Hematopoietic multipotent progenitor cell treated with erythropoietin and hydrocortisone succinate and interleukin-3 and kit ligand, for 8 days (in vitro differentiated cells): Measurements from ENCODE around the gene AMBRA1.
"Not testable (repeated sequence)": the region's sequence is repeated elsewhere in the genome, so short reads cannot be mapped to it uniquely, and the experiment has no call there.

Experiments used
- DNase-seq: peaks from one replicate; pipeline ENCODE4 v3.0.0-alpha.2; 2015

The AMBRA1 gene

DNA sequence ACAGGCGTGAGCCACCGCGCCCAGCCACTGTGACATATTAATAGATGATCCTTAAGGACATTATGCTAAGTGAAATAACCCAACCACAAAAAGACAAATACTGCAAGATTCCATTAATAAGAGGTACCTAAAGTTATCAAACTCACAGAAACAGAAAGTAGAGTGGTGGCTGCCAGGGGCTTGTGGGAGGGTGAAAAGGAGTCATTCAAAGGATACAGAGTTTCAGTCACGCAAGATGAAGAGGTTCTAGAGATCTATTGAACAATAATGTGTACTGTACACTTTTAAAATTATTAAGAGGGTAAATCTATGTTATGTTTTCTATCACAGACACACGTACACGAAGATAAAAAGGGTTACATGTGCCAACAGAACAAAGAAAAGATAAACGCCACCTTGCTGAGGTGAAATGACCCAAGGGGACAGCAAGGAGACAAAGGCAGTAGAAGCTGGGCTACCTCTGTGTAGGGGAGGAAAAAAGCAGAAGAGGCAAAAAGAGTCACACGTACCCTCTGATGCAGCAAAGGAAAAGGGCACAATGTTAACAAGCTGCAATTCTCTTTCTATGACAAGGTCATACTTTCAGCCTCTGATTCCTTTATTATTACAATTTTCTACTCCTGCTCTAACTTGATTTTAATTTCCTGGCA lies 65.3 kb downstream of the AMBRA1 start:
- DNase-seq = no peak

DNA sequence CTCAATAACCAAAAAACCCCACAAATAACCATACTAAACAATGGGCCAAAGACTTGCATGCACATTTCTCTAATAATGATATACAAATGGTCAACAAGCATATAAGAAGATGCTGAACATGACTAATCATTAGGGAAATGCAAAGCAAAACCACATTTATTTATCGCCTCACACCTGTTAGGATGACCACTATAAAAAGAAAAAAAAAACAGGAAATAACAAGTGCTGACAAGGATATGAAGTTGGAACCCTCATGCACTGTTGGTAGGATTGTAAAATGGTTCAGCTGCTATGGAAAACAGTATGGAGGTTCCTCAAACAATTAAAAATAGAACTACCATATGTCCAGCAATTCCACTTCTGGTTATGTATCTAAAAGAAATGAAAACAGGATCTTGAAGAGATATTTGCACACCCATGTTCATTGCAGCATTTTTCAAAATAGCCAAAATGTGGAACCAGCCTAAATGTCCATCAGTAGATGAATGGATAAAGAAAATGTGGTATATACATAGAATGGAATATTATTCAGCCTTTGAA lies 66.2 kb downstream of the AMBRA1 start:
- DNase-seq = peak; percentile 14

DNA sequence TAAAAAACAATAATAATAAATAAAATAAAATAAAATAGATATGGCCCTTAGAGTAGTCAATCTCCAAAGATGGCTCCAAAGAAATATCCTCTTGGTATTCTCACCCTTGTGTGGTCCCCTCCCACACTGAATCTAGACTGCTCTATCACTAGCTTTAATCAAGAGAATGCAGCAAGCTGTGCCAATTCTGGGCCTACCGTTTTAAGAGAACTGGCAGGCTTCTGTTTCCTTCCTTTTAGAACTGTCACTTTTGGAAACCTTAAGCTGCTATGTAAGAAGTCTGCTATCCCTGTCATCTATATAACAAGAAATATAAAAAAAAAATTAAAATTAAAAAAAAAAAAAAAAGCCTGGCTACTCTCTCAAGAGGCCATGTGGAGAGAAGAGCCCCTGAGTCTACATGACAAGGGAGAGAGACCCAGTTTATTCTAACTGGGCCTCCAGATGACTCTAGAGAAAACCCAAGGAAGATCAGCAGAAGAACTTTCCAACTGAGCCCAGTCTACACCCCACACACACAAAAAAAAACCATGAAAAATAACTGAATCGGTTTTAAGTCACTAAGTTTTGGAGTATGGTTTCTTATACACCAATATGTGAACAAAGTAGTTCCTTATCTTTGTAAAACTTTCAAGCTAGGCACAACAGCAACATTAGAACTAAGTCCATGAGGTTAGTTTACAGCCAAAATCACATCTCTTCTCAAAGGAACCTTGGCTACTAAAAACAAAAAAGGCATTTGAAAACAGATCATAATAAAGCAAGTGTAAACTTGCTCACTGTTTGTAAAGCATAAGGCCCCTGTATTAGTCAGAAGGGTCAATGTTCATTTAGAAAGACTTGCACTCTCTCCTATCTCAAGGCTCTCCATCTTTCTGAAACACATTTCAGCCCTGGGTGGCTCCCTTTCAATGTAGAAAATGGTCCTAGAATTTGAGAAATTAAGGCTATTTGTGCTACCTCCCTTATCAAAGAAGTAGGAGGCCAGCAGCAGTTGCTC lies 67.3 kb downstream of the AMBRA1 start:
- DNase-seq = peak; percentile 35

DNA sequence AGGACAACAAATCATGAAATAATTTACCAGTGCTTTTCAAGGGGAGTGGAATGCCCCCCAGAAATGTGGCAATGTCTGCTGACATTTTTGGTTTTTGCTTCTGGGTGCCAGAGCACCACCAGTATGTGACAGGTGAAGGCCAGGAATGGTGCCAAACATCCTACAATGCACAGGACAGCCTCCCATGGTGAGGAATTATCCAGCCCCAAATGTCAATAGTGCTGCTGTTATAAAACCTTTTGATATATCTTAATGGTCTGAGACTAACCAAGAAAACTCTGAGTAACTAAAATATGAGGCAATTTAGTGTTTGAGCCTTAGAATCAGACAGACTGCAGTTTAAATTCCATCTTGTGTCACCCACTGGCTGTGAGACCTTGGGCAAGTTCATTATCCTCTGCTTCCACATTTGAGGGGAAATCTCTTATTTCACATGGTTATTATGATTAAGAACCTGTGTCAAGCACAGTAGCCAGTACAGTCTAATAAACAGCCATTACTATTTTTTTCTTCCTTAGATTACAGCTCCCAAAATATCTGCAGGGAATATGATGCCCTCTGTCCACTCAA lies 69.5 kb downstream of the AMBRA1 start:
- DNase-seq = no peak

DNA sequence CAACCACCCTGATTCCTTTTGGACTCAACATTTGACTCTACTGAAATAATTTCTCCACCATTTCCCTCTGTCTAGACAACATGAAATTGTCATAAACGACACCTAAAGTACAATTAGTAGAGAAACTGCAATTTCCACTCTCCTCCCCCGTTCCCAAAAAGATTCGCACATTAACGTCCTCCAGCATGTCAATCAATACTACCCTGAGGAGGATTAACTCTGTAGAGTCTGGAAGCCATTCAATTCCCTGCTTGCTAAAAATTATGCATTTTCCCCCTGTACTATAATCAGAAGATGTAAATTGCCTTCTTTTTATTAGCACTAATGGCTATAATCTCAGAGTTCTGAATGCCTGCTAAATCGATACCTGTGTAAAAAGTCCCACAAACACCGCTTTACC lies 70.5 kb downstream of the AMBRA1 start:
- DNase-seq = no peak

DNA sequence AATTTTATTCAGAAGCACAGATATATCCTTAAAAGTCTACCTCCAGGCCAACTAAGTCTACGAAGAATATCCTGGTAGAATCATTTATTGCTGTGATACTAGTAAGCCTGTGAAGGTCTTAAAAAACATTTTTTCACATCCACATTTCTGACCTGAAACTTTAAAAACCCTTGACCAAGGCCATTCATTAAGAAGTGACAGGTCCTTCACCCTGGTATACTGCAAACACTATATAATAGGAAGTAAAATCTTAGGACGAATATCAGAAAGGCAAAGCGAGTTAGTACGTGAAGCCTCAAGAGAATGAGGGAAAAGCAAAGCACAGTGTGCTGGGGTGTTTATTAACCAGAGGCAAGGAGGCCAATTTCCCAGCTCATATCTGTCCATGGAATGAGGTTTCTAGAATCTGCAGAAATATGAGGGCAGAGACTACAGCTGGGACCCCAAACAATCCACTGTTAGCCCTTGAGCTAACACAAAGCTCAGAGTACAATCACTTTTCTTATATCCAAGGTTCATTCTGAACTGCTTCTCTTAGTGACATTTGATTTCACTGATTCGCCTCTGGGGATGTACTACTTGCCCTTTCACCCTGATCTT lies 71.0 kb downstream of the AMBRA1 start:
- no peak for DNase-seq

DNA sequence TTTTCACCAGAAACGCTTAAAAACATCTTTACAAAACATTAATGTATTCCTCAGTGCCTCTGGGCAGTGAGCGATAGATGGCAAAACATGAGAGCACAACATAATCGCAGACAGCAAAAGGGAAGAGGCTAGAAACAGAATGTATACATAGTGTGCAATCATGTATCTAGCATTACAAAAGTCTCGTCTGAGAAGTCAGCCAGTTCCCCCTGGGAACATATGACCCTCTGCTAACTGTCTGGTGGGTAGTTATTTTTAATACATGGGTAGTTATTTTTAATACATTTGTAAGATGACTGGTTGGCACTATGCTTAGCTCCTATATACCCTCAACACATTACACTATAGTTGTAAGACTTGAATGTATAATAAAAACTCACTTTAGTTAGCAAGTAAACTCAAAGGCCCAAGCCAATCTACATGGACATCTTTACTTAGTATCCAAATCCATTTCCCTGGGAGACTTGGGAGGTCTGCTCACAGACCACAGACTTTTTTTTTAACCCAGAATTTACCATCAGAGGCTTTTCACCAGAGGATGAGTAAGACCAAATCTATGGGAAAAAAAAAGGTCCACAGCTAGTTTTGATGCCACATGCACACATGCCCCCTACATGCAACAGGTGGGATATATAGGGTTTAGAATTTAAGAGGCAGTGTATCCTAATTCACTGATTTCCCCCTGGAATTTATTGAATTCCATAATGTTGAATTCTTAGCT lies 71.7 kb downstream of the AMBRA1 start:
- DNase-seq = no peak

DNA sequence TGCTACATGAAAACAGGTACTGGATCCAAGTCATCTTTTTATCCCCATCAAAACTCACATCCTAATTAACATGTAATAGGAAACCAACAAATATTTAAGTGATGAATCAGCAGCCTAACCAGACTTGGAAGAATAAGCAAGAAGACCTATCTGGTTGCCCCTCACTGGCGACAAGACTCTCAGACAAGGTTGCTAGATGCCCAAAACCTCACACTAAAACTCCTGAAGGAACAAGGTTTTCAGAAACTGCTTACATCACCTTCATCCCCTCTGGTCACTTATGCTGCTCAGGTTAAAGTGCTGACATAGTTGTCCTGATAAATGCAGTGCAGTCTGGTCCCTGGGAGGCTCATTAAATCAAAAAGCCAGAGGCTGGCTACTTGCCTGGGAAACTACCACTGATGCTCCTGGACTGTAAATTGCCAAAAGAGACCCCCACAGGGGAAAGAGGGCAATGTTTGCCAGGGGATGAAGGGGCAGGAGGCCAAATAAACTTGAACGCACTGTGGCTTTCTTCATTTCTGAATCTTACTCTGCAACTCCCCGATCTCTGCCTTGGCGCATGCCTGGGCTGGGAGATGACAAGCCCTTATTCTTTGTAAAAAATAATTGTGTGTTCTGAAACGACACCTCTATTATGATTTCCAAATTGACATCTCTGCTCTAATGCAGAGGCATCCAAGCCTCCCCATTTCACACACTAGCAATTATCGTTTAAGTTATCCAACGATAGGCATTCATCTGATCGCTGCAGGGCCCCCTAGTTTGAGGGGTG lies 72.7 kb downstream of the AMBRA1 start:
- DNase-seq = no peak

DNA sequence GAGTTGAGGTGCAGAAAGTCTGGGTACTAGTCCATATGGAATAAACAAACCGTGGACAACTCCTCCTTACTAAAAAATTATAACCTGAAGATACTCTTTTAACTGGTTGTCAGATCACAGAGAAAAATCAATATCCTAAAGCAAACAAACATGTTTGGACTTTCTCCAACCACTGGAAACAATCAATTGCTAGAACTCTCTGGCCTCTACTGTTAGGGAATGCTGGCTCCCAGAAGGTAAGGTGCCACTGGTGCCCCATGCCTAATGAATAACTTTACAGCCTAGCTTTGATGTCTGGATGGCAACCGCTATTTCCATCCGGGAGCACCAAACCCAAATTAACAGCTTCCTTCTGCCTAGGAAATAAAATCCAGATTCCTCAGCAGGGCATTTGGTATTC lies 74.5 kb downstream of the AMBRA1 start:
- DNase-seq = no peak

DNA sequence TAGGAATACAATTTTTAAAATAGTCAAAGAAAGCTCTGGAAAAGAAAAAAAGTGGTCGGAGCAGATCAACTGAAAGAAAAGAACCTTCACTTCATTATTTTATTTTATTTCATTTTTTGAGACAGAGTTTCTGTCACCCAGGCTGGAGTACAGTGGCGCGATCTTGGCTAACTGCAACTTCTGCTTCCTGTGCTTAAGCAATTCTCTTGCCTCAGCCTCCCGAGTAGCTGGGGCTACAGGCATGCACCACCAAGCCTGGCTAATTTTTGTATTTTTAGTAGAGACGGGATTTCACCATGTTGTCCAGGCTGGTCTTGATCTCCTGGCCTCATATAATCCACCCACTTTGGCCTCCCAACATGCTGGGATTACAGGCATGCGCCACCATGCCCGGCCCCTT lies 74.9 kb downstream of the AMBRA1 start:
- DNase-seq = not testable (repeated sequence)

DNA sequence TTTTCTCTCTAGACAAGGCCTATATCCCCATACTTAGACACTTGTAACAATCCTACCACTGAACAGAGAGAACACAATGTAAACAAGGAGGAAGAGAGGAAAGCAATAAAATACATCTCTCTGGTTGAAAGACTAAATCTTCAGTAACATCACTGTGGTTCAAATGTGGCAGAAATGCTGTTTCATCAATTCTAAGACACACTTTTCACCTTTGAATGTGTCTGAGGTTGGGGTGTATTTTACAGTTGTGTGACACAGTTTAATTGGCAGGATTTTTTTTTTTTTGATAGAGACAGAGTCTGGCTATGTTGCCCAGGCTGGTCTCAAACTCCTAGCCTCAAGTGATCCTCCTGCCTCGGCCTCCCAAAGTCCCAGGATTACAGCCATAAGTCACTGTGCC lies 79.5 kb downstream of the AMBRA1 start:
- no peak for DNase-seq

DNA sequence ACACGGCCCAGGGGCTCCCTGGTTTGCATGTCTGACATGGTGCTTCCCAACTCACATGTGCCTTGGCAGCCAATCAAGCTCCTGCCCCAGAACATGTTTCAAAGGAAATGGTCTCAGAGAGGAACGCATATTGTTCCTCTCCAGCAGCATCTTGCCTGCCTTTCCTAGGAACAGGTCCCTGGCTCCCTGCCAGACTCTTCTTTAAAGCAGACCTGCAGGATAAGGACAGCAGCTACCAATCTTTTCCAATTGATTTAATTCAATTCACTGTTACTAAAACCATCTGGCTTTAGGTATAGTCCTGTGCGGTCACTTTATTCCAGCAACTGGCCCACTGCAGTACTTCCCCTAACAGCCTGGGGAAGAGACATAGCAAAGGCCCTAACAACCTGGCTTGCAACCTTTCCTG lies 79.9 kb downstream of the AMBRA1 start:
- peak; percentile 28 for DNase-seq

DNA sequence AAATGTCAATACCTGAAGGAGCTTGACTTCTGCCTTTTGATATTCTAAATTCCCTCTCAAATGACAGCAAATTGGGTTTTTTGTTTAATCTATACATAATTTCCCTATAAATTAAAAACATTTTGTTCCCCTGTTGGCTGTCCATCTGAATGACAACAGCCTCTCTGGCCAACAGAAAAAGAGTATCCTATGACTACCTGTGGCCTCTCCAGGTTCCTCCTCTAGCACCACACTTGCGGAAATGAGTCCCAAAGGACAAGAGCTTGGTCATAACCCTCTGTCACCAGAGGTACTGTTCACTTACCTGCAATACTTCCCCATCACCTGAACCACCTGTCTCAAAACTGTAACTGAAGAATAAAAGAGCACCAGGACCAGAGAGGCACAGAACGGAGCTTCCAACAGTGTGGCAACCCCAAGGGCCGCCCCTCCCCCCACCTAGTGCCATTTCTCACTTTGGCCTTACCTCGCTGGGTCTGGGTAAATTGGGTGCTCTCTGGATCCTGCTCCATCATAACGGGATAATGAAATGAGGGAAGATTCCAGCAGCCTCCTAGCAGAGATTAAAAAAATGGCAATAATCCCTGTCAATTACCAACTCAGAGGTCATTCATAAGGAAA lies 81.5 kb downstream of the AMBRA1 start:
- DNase-seq = no peak

DNA sequence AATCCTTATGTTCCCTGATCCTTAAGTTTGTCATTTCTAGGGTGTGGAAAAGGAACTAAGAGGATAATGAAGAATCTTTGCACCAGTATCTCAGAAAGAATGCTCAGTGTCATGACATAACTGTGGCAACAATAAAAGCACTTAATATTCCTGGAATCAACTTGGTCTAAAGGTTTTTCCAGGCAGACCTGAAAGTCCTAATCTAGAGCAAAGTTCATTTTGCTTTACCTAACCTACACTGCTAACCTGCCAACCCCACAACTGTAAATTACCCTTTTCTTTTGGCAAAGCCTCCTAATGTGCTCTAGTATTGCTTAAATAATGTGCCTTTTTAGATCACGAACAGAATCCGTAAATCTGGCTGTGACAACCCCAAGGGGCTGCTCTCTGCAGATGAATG lies 82.5 kb downstream of the AMBRA1 start:
- no peak for DNase-seq

DNA sequence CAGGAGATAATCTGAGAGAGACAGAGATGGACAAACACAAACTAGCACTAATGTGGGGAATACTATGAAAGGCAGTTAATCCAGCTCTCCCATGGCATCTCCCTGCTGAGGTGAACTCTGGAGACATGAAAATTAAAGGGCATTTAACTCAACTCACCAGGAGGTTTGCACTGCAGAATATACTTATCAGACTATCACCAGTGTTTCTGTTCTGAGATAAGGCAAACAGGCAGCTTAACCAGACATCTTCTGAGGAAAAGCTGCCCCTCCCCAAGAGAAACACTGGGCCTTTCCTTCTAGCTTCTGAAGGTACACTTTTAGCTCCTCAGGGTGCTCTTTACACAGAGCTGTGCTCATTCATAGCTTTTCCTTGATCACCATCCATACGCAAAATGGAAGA lies 85.5 kb downstream of the AMBRA1 start:
- peak; percentile 81 for DNase-seq

DNA sequence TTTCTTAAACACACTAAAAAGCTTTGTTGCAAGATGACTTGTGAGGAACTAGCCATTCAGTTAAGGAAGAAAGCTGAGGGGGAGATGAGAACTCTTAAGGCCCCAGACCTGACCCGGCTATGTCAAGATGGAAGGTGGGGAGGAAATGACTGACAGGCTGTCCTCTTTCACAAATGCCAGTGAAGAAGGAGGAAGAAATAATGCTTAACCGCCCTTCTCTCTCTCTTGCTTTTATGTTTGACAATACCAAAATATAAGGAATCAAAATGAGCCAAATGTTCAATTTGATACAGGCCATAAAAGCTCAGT lies 87.4 kb downstream of the AMBRA1 start:
- no peak for DNase-seq

DNA sequence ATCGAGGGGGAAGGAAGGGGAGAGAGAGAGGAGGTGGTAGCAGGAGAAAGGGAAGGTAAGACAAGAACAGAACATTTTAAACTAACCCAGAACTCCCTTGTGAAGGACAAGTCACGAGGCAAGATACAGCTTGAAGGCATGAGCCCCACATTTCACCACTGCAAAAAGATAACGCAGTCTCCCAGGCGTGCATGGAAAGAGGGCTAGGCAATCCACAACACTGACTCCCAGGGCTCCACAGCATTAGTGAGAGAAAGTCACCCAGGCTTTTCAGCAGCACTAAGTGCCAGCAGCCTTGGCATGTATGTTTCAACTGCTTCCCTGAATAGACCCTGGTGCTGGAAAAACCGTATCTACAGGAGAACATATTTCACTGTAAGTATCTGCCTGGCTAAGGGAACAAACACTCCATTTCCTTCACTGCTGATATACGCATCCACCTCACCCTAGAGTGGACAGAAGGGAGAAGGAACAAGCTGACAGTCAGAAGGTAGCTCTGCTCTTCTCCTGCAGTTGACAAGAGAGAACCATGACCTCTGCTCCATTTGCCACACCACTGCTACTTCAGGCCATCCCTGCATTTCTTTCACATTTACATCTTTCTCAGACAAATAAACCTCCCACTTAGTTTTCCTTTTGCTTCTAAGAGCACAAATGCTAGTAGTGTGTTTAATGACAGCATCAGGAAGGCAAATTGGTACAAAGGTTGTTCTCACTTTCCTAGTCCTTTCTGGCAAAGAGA lies 87.9 kb downstream of the AMBRA1 start:
- DNase-seq = peak; percentile 15

DNA sequence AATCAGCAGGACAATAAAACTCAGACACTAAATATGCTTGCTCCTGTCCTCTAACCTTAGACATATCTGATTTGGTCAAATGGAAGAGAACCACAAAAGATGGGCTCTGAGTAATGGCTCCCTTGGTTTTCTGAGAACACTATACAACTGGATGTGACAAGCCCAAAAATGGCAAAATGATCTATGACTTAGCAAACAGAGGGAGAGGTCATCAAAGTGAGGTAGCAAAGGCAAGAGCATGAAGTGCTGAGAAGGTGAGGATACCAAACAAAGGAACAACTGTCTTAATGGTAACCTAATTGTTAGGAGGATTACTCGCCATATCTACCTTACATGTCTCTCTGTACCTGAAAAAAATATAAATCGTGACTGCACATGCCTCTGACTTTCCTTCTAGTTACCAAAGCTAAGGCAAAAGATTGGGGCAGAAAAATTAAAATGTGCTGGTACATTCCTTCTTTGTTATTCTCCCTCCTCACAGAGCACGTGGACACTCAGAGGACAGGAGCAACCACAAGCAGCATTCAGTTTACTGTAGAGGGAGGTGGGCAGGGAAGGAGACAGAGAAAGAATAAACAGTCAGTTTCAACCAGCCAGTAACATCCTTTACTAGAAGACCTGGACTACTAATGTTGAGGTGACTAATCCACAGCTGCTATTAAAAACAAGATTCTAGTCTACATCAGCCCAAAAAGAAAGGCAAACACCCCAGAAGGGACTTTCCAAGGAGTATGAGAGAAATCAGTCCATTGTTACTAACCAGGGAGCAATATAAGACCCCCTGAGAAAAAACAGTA lies 88.8 kb downstream of the AMBRA1 start:
- DNase-seq = no peak

DNA sequence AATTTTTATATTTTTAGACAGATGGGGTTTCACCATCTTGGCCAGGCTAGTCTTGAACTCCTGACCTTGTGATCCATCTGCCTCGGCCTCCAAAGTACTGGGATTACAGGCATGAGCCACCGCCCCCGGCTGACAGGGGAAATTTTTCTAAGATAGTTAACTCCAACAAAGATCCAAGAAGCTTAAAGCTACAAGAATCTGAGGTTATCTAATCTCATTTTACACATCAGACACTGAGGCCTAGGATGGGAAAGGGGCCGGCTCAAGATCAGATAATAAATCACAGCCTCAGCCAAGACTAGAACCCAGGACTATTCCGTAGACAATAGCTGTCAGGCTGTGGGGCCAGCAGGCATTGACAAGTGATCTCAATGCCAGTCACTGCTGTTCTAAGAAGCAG lies 94.0 kb downstream of the AMBRA1 start:
- DNase-seq = no peak

DNA sequence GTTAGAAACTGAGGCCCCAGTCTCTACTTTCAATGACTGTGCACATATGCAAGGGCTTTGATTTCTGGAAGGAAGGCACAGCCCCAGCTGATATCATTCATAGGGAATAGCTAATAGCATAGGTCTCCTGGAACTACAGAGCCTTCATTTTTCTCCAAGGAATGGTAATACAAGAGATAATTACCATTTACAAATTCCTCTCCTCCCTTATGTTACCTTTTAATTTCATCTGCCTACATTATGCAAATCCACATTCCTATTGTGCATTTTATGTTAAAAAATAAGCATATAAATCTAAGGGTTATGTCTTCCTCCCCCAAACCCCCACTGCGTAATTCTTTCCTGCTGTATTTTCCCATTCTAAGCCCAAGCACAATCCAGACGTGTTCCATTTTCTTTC lies 94.9 kb downstream of the AMBRA1 start:
- no peak for DNase-seq
